Suprapubic skin (tissue), 3 donors: ENCODE results near the gene CWC15.

Experiments
- CTCF ChIP-seq, 2 donors: fragments of 200-600 bp in 1 of 2; fragments of 450-650 bp in 1 of 2; sonication (generic) in 1 of 2; IDR thresholded peaks; one replicate each; pipeline ENCODE4 v1.5.1; 2016 to 2019; ENCODE audit warnings: antibody characterized with exemption in 2 of 2, mild to moderate bottlenecking in 1 of 2, moderate library complexity in 1 of 2
- EP300 ChIP-seq: sonication (generic); formaldehyde crosslinking; IDR thresholded peaks from one replicate; pipeline ENCODE4 v1.6.1; 2017; ENCODE audit warnings: antibody characterized with exemption
- POLR2A ChIP-seq, 2 donors: fragments of 450-650 bp; IDR thresholded peaks; one replicate each; pipeline ENCODE4 v1.6.1; 2017; ENCODE audit warnings: antibody characterized with exemption in 2 of 2, mild to moderate bottlenecking in 2 of 2, moderate library complexity in 2 of 2

DNA sequence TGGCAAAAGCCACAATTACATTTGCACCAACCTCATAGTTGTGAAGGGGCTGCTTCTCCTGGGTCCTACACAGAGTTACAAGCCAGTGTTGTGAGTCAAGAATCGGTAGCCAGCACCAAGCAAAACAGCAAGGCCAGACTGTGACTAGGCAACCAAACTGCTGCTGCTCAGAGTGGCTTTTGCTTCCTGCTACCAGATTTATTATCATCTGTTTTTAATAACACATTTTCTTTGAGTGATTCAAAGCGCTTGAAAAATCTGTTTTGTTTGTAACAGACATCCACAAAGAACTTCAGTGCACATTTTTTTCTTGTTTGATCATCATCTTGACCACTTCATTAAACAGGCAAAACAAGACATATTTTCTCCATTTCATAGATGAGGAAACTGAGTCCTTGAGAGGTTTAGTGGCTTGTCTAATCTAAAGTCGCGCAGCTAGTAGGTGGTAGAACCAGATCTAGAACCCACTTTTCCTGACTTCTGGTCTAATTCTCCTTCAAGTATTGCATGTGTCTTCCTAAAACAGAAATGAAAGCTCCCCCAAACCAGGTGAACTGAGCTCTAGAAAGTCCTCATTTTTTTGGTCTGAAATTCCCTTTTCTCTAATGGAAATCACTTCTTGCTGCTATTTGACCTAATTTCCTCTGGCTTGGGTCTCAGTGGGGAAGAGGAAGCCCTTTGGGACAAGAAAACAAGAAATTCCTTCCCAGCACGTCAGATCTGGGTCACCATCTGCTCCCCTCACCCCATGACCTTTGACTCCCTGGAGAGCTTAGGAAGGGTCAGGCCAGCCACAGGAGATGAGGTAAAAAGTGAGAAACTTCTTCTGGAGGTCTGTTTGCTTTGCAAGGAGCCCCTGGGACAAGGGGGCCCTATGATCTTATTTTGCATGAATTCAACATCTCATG, 39.9 kb downstream of the CWC15 start:
- TF ChIP-seq CTCF (IDR thresholded peaks at IDR 0.05), result no peak
- no peak for TF ChIP-seq POLR2A (IDR thresholded peaks at IDR 0.05)
- no peak for TF ChIP-seq EP300
